ENCODE results near the gene BTG4. TPM values are rescaled to one million over a fixed set of nuclear protein-coding genes. Genes with fewer than 3 reads are reported as not detected.
A peak's percentile ranks its signal among the peaks of the same experiment; 100 is the strongest.

BTG4 gene
- total RNA-seq, 2 experiments from 2014 or later: 0.30 TPM; not detected in 1

GRCh38 chr11:111465400-111465799 is 46.8 kb downstream of the BTG4 start:
- H3K36me3 Mint-ChIP-seq: no peaks in the 10 kb centered on the region
- ATAC-seq (no peak), DNase-seq (no peak)
- H3K27me3 Mint-ChIP-seq: peaks cover 57% of the 10 kb centered on the region
- H3K9me3 Mint-ChIP-seq (ENCODE audit: low read depth): no peaks in the 10 kb centered on the region
- no peak overlapping the region for H3K4me3 Mint-ChIP-seq
- CTCF ChIA-PET: interaction anchor here (1.1 kb wide), 1 partner anchor 9 kb away, joined by 6 read pairs; no protein-coding TSS in a partner anchor
- no peak overlapping the region for H3K27ac Mint-ChIP-seq
- H3K4me1 Mint-ChIP-seq: peaks cover 5% of the 10 kb centered on the region

GRCh38 chr11:111463276-111463675 is 48.9 kb downstream of the BTG4 start:
- CTCF ChIA-PET: interaction anchor here (1.2 to 1.6 kb wide), 2 partner anchors 9 to 26 kb away, joined by 3 read pairs; no protein-coding TSS in a partner anchor
- DNase-seq (no peak), ATAC-seq (no peak)
- H3K4me3 Mint-ChIP-seq: no peak overlapping the region
- no peaks in the 10 kb centered on the region for H3K36me3 Mint-ChIP-seq
- H3K27me3 Mint-ChIP-seq: peaks cover 53% of the 10 kb centered on the region
- no peak overlapping the region for H3K27ac Mint-ChIP-seq
- H3K4me1 Mint-ChIP-seq: peaks cover 2% of the 10 kb centered on the region
- no peaks in the 10 kb centered on the region for H3K9me3 Mint-ChIP-seq (ENCODE audit: low read depth)

GRCh38 chr11:111462329-111462728 is 49.9 kb downstream of the BTG4 start:
- Mint-ChIP-seq H3K27ac (no peak overlapping the region), H3K4me3 (no peak overlapping the region), H3K4me1 (peaks cover 2% of the 10 kb centered on the region), H3K9me3 (ENCODE audit: low read depth) (no peaks in the 10 kb centered on the region), H3K27me3 (peaks cover 44% of the 10 kb centered on the region), H3K36me3 (no peaks in the 10 kb centered on the region)
- ATAC-seq (no peak), DNase-seq (no peak)
- CTCF ChIA-PET: interaction anchor here (1.2 kb wide), 1 partner anchor 95 kb away, joined by 3 read pairs; no protein-coding TSS in a partner anchor

GRCh38 chr11:111461460-111462235 is 50.5 kb downstream of the BTG4 start:
- DNase-seq: no peak
- Mint-ChIP-seq H3K4me1 (peaks cover 1% of the 10 kb centered on the region), H3K27me3 (peaks cover 39% of the 10 kb centered on the region), H3K9me3 (ENCODE audit: low read depth) (no peaks in the 10 kb centered on the region), H3K27ac (no peak overlapping the region), H3K4me3 (no peak overlapping the region), H3K36me3 (no peaks in the 10 kb centered on the region)
- CTCF ChIA-PET: interaction anchor here (1.2 to 1.3 kb wide), 2 partner anchors 15 to 96 kb away, joined by 3 read pairs; no protein-coding TSS in a partner anchor
- no peak for ATAC-seq

GRCh38 chr11:111460856-111461255 is 51.3 kb downstream of the BTG4 start:
- H3K36me3 Mint-ChIP-seq: no peaks in the 10 kb centered on the region
- H3K27me3 Mint-ChIP-seq: peaks cover 35% of the 10 kb centered on the region
- ATAC-seq: no peak
- no peak for DNase-seq
- H3K4me1 Mint-ChIP-seq: no peaks in the 10 kb centered on the region
- no peaks in the 10 kb centered on the region for H3K9me3 Mint-ChIP-seq (ENCODE audit: low read depth)
- CTCF ChIA-PET: interaction anchor here (1.3 kb wide), 1 partner anchor 14 kb away, joined by 3 read pairs; no protein-coding TSS in a partner anchor
- H3K27ac Mint-ChIP-seq: no peak overlapping the region
- no peak overlapping the region for H3K4me3 Mint-ChIP-seq

GRCh38 chr11:111460340-111460739 is 51.8 kb downstream of the BTG4 start:
- CTCF ChIA-PET: interaction anchor here (0.8 to 1.3 kb wide), 2 partner anchors 13 to 71 kb away, joined by 3 read pairs; no protein-coding TSS in a partner anchor
- Mint-ChIP-seq H3K9me3 (ENCODE audit: low read depth) (no peaks in the 10 kb centered on the region), H3K4me1 (no peaks in the 10 kb centered on the region), H3K27ac (no peak overlapping the region), H3K4me3 (no peak overlapping the region), H3K36me3 (no peaks in the 10 kb centered on the region), H3K27me3 (peaks cover 30% of the 10 kb centered on the region)
- no peak for ATAC-seq
- peak; percentile 30 for DNase-seq

GRCh38 chr11:111459506-111460270 is 52.5 kb downstream of the BTG4 start:
- CTCF ChIA-PET: interaction anchor here (0.8 kb wide), 1 partner anchor 72 kb away, joined by 3 read pairs; no protein-coding TSS in a partner anchor
- H3K9me3 Mint-ChIP-seq (ENCODE audit: low read depth): no peaks in the 10 kb centered on the region
- peaks cover 26% of the 10 kb centered on the region for H3K27me3 Mint-ChIP-seq
- no peaks in the 10 kb centered on the region for H3K36me3 Mint-ChIP-seq
- H3K4me1 Mint-ChIP-seq: no peaks in the 10 kb centered on the region
- ATAC-seq (no peak), DNase-seq (peak; percentile 31)
- H3K27ac Mint-ChIP-seq: no peak overlapping the region
- H3K4me3 Mint-ChIP-seq: no peak overlapping the region

- H3K27me3 Mint-ChIP-seq: peaks cover 27% of the 10 kb centered on the region
- no peak overlapping the region for H3K4me3 Mint-ChIP-seq
- H3K4me1 Mint-ChIP-seq: no peaks in the 10 kb centered on the region
- H3K27ac Mint-ChIP-seq: no peak overlapping the region
- CTCF ChIA-PET: no interaction called here
- DNase-seq (no peak), ATAC-seq (no peak)
- no peaks in the 10 kb centered on the region for H3K36me3 Mint-ChIP-seq
- no peaks in the 10 kb centered on the region for H3K9me3 Mint-ChIP-seq (ENCODE audit: low read depth)
Observed at GRCh38 chr11:111457731-111458368, 54.3 kb downstream of the BTG4 start.

GRCh38 chr11:111456859-111457730 is 55.1 kb downstream of the BTG4 start:
- Mint-ChIP-seq H3K4me1 (no peaks in the 10 kb centered on the region), H3K36me3 (no peaks in the 10 kb centered on the region), H3K27me3 (peaks cover 28% of the 10 kb centered on the region), H3K27ac (no peak overlapping the region), H3K4me3 (no peak overlapping the region), H3K9me3 (ENCODE audit: low read depth) (no peaks in the 10 kb centered on the region)
- CTCF ChIA-PET: interaction anchor here (1.9 kb wide), 1 partner anchor 8 kb away, joined by 6 read pairs; no protein-coding TSS in a partner anchor
- ATAC-seq (no peak), DNase-seq (no peak)

- H3K27me3 Mint-ChIP-seq: peaks cover 24% of the 10 kb centered on the region
- no peak overlapping the region for H3K4me3 Mint-ChIP-seq
- ATAC-seq: no peak
- no peak overlapping the region for H3K27ac Mint-ChIP-seq
- CTCF ChIA-PET: interaction anchor here (1.2 to 2.0 kb wide), 3 partner anchors 9 to 20 kb away, joined by 3 to 10 read pairs (median 6); no protein-coding TSS in a partner anchor
- H3K9me3 Mint-ChIP-seq (ENCODE audit: low read depth): no peaks in the 10 kb centered on the region
- H3K36me3 Mint-ChIP-seq: no peaks in the 10 kb centered on the region
- no peak for DNase-seq
- H3K4me1 Mint-ChIP-seq: no peaks in the 10 kb centered on the region
Observed at GRCh38 chr11:111456086-111456858, 55.9 kb downstream of the BTG4 start.

GRCh38 chr11:111455291-111456085 is 56.7 kb downstream of the BTG4 start:
- DNase-seq (no peak), ATAC-seq (no peak)
- no peak overlapping the region for H3K27ac Mint-ChIP-seq
- H3K36me3 Mint-ChIP-seq: no peaks in the 10 kb centered on the region
- H3K27me3 Mint-ChIP-seq: peaks cover 18% of the 10 kb centered on the region
- H3K4me1 Mint-ChIP-seq: no peaks in the 10 kb centered on the region
- no peak overlapping the region for H3K4me3 Mint-ChIP-seq
- H3K9me3 Mint-ChIP-seq (ENCODE audit: low read depth): no peaks in the 10 kb centered on the region
- CTCF ChIA-PET: interaction anchor here (0.7 to 2.0 kb wide), 13 partner anchors 9 to 387 kb away, joined by 3 to 10 read pairs (median 4); no protein-coding TSS in a partner anchor

Data from activated CD8-positive, alpha-beta memory T cell treated with anti-CD3 and anti-CD28 coated beads, Interleukin-2, amount 10 ng/mL, durations not matched to agents 7 days and 5 days (primary cell).